IMR-90 (cell line): ENCODE data around the gene ACAD11.

ENCODE experiments used
- CTCF ChIP-seq: conservative IDR thresholded peaks from 2 replicates; pipeline ENCODE4 v1.5.1; 2012; ENCODE audit warnings: mild to moderate bottlenecking, low read depth, low read length, improper control_type of control experiment
- ELK1 ChIP-seq: fragments of 150-350 bp; IDR thresholded peaks from 2 replicates; pipeline ENCODE4 v1.6.1; 2016; ENCODE audit warnings: low read depth, mild to moderate bottlenecking, low read length, moderate library complexity, borderline replicate concordance
- POLR2A ChIP-seq: IDR thresholded peaks from 2 replicates; pipeline ENCODE4 v1.6.1; 2012; ENCODE audit warnings: mild to moderate bottlenecking, low read depth, low read length
- RAD21 ChIP-seq: IDR thresholded peaks from 2 replicates; pipeline ENCODE4 v1.6.1; 2012; ENCODE audit warnings: low read length, improper control_type of control experiment
- RCOR1 ChIP-seq: IDR thresholded peaks from 2 replicates; pipeline ENCODE4 v1.6.1; 2012; ENCODE audit warnings: mild to moderate bottlenecking, low read length, improper control_type of control experiment; ENCODE audit not compliant: insufficient replicate concordance

- no peak for TF ChIP-seq POLR2A
- TF ChIP-seq CTCF, result no peak
- no peak for TF ChIP-seq RAD21
- no peak for TF ChIP-seq ELK1
- TF ChIP-seq RCOR1, result no peak
Measured at GRCh38 chr3:132694991-132695390, 35.4 kb upstream of the ACAD11 start.
